GM12891 (cell line): ENCODE data around the gene HOXA13.

ENCODE experiments used
- PAX5 ChIP-seq: IDR thresholded peaks from 2 replicates; pipeline ENCODE4 v1.6.1; 2011; ENCODE audit warnings: low read length, moderate library complexity, mild to moderate bottlenecking; ENCODE audit not compliant: insufficient read depth, severe bottlenecking
- POLR2A ChIP-seq: IDR thresholded peaks from 2 replicates; pipeline ENCODE4 v1.6.1; 2011; ENCODE audit warnings: low read depth, low read length, control low read depth
- POLR2AphosphoS5 ChIP-seq: IDR thresholded peaks from 2 replicates; pipeline ENCODE4 v1.6.1; 2011; ENCODE audit warnings: low read depth, low read length, control low read depth
- POU2F2 ChIP-seq: IDR thresholded peaks from 2 replicates; pipeline ENCODE4 v1.6.1; 2011; ENCODE audit warnings: low read depth, mild to moderate bottlenecking, control low read depth, low read length, moderate library complexity
- SPI1 ChIP-seq: IDR thresholded peaks from 2 replicates; pipeline ENCODE4 v1.6.1; 2011; ENCODE audit warnings: low read depth, low read length, control low read depth
- TAF1 ChIP-seq: IDR thresholded peaks from 2 replicates; pipeline ENCODE4 v1.6.1; 2011; ENCODE audit warnings: low read depth, low read length, control low read depth

GRCh38 chr7:27208998-27209397 is 9.1 kb upstream of the HOXA13 start:
- no peak for TF ChIP-seq POLR2A
- no peak for TF ChIP-seq TAF1
- TF ChIP-seq POLR2AphosphoS5: no peak
- TF ChIP-seq PAX5: no peak
- no peak for TF ChIP-seq SPI1
- TF ChIP-seq POU2F2: no peak
